Measurements from ENCODE around the gene LPCAT2. TPM values are rescaled to one million over a fixed set of nuclear protein-coding genes. Genes with fewer than 3 reads are reported as not detected.

LPCAT2 gene
- total and polyA plus RNA-seq, 2 of the 8 experiments (the other 6 are each of a cell fraction or from before 2014, with no cell fraction given) = 2.2 to 10.6 TPM

GRCh38 chr16:55557186-55557585 lies 48.3 kb downstream of the LPCAT2 start (continued):
- no peak for TF ChIP-seq CHD7 (IDR thresholded peaks at IDR 0.05; ENCODE audit: insufficient replicate concordance, low read length)
